ENCODE results near the gene HNRNPLL.

- TF ChIP-seq ZNF274 (IDR thresholded peaks at IDR 0.05; ENCODE audit: low read depth, low read length) (no peak), YY1 (IDR thresholded peaks at IDR 0.05; ENCODE audit: insufficient read depth, insufficient read length) (no peak)
These were observed 45.5 kb downstream of the HNRNPLL start for GRCh38 chr2:38557217-38557616.
